Suprapubic skin (tissue), 4 donors: ENCODE results near the gene CLCA4. TPM values are rescaled to one million over a fixed set of nuclear protein-coding genes. Genes with fewer than 3 reads are reported as not detected.

ENCODE experiments used
- DNase-seq, 2 donors: peaks; one replicate each; pipeline ENCODE4 v3.0.0-alpha.2; 2019; ENCODE audit warnings: low spot score in 2 of 2
- H3K27ac ChIP-seq: fragments of 200-600 bp; sonication (generic); one replicate; pipeline ENCODE4 v1.5.1; 2019
- H3K27me3 ChIP-seq: fragments of 200-600 bp; sonication (generic); one replicate; pipeline ENCODE4 v1.5.1; 2019
- H3K36me3 ChIP-seq: fragments of 200-600 bp; sonication (generic); one replicate; pipeline ENCODE4 v1.5.1; 2019
- H3K4me1 ChIP-seq: fragments of 200-600 bp; sonication (generic); one replicate; pipeline ENCODE4 v1.5.1; 2019
- H3K4me3 ChIP-seq: fragments of 200-600 bp; sonication (generic); one replicate; pipeline ENCODE4 v1.5.1; 2019; ENCODE audit warnings: mild to moderate bottlenecking
- H3K9me3 ChIP-seq: fragments of 200-600 bp; sonication (generic); one replicate; pipeline ENCODE4 v1.5.1; 2019
- EP300 ChIP-seq: sonication (generic); formaldehyde crosslinking; IDR thresholded peaks from one replicate; pipeline ENCODE4 v1.6.1; 2017; ENCODE audit warnings: antibody characterized with exemption
- POLR2A ChIP-seq, 2 donors: fragments of 450-650 bp; IDR thresholded peaks; one replicate each; pipeline ENCODE4 v1.6.1; 2017; ENCODE audit warnings: antibody characterized with exemption in 2 of 2, mild to moderate bottlenecking in 2 of 2, moderate library complexity in 2 of 2
- POLR2AphosphoS5 ChIP-seq, 3 donors: sonication (generic); formaldehyde crosslinking; IDR thresholded peaks; one replicate each; pipeline ENCODE4 v1.6.1; 2017; ENCODE audit warnings: antibody characterized with exemption in 3 of 3
- WGBS: methylation state at CpG from one replicate; pipeline ENCODE4 v1.1.5; 2018; 5-methylcytosine and 5-hydroxymethylcytosine counted together
- total RNA-seq, 4 donors: library from RNA; depleted of rRNA; stranded (reverse); fragments of >200 nt; gene quantifications; one replicate each; pipeline ENCODE4 v1.1.0, GENCODE V29; 2016
- TF ChIP-seq, protein P1 (sequence below), 2 donors: fragments of 200-600 bp in 1 of 2; fragments of 450-650 bp in 1 of 2; sonication (generic) in 1 of 2; IDR thresholded peaks; one replicate each; pipeline ENCODE4 v1.5.1; 2016 to 2019; ENCODE audit warnings: antibody characterized with exemption in 2 of 2, mild to moderate bottlenecking in 1 of 2, moderate library complexity in 1 of 2

Gene CLCA4
- total RNA-seq, 4 donors from 2014 or later: 1.4 to 2.3 (median 1.6) TPM

DNA sequence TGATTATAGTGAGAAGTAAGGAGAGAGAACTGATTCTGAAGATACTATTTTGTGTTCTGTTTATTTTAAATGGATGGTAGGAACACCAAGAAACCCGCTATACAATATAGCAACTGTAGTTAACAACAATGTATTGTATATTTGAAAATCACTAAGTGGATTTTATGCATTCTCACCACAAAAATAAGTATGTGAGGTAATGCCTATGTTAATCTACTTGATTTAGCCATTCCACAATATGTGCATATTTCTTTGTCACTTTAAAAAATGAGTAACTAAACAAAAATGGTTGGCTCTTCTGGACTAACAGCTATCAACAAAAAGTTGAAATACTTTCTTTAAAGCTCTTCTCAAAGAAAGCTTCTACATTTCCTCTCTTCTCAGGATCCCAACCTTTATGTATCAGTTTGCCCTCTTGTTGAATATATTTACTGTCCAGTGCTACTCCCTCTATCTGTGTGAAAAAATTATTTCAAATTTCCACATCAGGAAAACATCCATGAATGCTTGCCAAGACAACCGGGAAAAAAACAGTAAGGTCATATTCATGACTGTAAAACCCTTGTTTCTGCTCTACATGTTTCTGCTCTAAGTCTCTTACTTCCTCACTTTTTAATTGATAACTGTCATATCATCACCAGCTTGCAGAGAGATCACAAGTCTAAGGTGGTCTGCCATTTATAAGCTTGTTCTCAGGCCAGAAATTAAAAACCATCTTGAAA lies 27.0 kb downstream of the CLCA4 start:
- no peaks in the 10 kb centered on the region for H3K9me3 ChIP-seq
- H3K27ac ChIP-seq: no peak overlapping the region
- WGBS: 68% methylated on average over 2 of the region's 2 CpGs
- TF ChIP-seq EP300 (no peak), POLR2AphosphoS5 (IDR thresholded peaks at IDR 0.05) (no peak), POLR2A (IDR thresholded peaks at IDR 0.05) (no peak)
- TF ChIP-seq, protein P1, sequence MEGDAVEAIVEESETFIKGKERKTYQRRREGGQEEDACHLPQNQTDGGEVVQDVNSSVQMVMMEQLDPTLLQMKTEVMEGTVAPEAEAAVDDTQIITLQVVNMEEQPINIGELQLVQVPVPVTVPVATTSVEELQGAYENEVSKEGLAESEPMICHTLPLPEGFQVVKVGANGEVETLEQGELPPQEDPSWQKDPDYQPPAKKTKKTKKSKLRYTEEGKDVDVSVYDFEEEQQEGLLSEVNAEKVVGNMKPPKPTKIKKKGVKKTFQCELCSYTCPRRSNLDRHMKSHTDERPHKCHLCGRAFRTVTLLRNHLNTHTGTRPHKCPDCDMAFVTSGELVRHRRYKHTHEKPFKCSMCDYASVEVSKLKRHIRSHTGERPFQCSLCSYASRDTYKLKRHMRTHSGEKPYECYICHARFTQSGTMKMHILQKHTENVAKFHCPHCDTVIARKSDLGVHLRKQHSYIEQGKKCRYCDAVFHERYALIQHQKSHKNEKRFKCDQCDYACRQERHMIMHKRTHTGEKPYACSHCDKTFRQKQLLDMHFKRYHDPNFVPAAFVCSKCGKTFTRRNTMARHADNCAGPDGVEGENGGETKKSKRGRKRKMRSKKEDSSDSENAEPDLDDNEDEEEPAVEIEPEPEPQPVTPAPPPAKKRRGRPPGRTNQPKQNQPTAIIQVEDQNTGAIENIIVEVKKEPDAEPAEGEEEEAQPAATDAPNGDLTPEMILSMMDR (IDR thresholded peaks at IDR 0.05): no peak
- no peaks in the 10 kb centered on the region for H3K4me1 ChIP-seq
- DNase-seq: no peak
- H3K36me3 ChIP-seq: no peaks in the 10 kb centered on the region
- no peak overlapping the region for H3K4me3 ChIP-seq
- H3K27me3 ChIP-seq: no peaks in the 10 kb centered on the region

DNA sequence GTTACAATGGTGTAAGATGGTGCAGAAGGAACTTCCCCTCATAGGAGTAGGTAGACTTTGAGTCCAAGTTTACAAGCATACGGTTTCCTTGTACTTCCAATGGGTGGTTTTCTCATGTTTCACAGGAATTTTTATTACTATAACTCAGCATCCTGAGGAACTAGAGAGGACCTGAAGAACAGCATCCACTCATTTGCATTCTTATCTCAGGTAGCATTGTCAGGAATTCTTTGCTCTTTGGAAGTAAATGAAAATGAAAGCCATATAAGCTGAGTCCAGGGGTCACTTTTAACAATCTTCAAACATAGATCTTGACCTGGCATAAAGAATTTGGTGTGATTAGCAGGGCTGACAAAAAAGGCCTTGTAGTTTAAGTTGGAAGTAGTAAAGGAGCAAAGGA lies 34.4 kb downstream of the CLCA4 start:
- 82% methylated on average over 1 of the region's 1 CpG for WGBS
- H3K36me3 ChIP-seq: no peaks in the 10 kb centered on the region
- no peaks in the 10 kb centered on the region for H3K9me3 ChIP-seq
- TF ChIP-seq, protein P1 (IDR thresholded peaks at IDR 0.05): no peak
- TF ChIP-seq POLR2A (IDR thresholded peaks at IDR 0.05) (no peak), EP300 (no peak), POLR2AphosphoS5 (IDR thresholded peaks at IDR 0.05) (no peak)
- no peak overlapping the region for H3K27ac ChIP-seq
- no peak overlapping the region for H3K4me3 ChIP-seq
- no peak for DNase-seq
- no peaks in the 10 kb centered on the region for H3K27me3 ChIP-seq
- H3K4me1 ChIP-seq: no peaks in the 10 kb centered on the region

DNA sequence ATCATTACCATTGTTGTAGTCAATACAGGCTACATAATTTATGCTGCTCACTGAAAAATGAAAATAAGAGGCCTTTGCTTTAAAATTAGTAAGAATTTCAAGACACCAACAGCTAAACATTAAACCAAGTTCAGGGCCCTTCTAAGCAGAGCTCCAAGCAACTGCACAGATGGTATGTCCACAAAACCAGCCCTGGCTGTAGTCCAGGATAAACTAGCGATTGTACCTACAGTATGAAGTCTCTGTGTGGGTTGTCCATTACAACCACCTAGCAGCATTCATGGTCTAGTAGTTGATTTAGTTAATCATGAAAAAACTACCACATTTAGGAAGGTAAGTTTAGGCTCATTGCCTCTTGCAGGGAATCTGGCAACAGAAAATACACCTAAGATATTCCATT lies 35.3 kb downstream of the CLCA4 start:
- DNase-seq: no peak
- no peak overlapping the region for H3K27ac ChIP-seq
- no peaks in the 10 kb centered on the region for H3K4me1 ChIP-seq
- 100% methylated on average over 1 of the region's 1 CpG for WGBS
- no peaks in the 10 kb centered on the region for H3K27me3 ChIP-seq
- H3K9me3 ChIP-seq: no peaks in the 10 kb centered on the region
- no peak overlapping the region for H3K4me3 ChIP-seq
- TF ChIP-seq EP300: no peak
- no peak for TF ChIP-seq POLR2A (IDR thresholded peaks at IDR 0.05)
- TF ChIP-seq, protein P1 (IDR thresholded peaks at IDR 0.05): no peak
- TF ChIP-seq POLR2AphosphoS5 (IDR thresholded peaks at IDR 0.05): no peak
- H3K36me3 ChIP-seq: no peaks in the 10 kb centered on the region

DNA sequence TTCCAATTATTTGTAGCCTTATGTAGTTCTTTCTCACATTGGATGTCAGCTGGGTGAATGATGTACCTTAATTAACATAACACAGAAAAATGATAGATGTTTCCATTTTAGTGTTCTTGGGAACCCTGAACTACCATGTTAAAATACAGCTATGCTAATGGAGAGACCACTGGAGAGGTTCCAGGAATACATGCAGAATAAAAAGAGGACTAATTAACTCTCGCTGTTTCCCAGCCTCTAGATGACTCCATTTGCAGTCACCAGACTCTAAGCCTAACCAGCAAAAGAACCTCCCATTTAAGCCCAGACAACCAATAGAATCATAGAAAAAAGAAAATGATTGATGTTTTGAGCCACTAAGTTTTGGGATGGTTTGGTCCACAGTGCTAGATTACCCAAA lies 36.2 kb downstream of the CLCA4 start:
- Histone ChIP-seq H3K4me1 (no peaks in the 10 kb centered on the region), H3K36me3 (no peaks in the 10 kb centered on the region), H3K4me3 (no peak overlapping the region), H3K27ac (no peak overlapping the region), H3K27me3 (no peaks in the 10 kb centered on the region), H3K9me3 (no peaks in the 10 kb centered on the region)
- 83% methylated on average over 1 of the region's 1 CpG for WGBS
- TF ChIP-seq POLR2A (IDR thresholded peaks at IDR 0.05) (no peak), POLR2AphosphoS5 (IDR thresholded peaks at IDR 0.05) (no peak), EP300 (no peak)
- TF ChIP-seq, protein P1 (IDR thresholded peaks at IDR 0.05): no peak
- DNase-seq: no peak

DNA sequence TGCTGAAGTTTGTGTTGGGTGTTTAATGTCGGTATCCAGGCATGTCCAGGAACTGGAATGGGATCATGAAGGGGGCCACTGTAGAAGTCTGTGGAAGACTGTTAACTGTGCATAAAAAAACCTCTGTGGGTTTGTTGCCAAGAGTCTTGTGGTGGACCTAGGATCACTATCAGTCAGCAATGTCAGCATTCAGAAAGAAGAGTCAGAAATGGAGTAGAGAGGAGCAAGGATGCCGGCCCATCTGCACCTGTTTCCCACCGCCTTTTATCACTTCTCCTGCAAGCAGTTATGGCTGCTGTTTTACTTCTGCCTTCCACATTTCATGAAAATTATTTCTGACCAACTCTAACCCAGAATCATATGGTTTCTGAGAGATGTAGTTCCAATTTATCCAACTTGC lies 36.7 kb downstream of the CLCA4 start:
- H3K4me1 ChIP-seq: no peaks in the 10 kb centered on the region
- no peaks in the 10 kb centered on the region for H3K9me3 ChIP-seq
- no peaks in the 10 kb centered on the region for H3K36me3 ChIP-seq
- no peaks in the 10 kb centered on the region for H3K27me3 ChIP-seq
- WGBS: 69% methylated on average over 3 of the region's 3 CpGs
- no peak for DNase-seq
- no peak overlapping the region for H3K27ac ChIP-seq
- no peak overlapping the region for H3K4me3 ChIP-seq
- TF ChIP-seq EP300 (no peak), POLR2A (IDR thresholded peaks at IDR 0.05) (no peak), POLR2AphosphoS5 (IDR thresholded peaks at IDR 0.05) (no peak)
- TF ChIP-seq, protein P1 (IDR thresholded peaks at IDR 0.05): no peak
